Sigmoid colon (tissue), 7 donors: ENCODE measurements around the gene OR2V2. TPM values are rescaled to one million over a fixed set of nuclear protein-coding genes. Genes with fewer than 3 reads are reported as not detected.

Experiments
- DNase-seq: peaks from one replicate; pipeline ENCODE4 v3.0.0-alpha.2; 2019
- H3K27ac ChIP-seq, 4 donors: fragments of 200-600 bp; sonication (generic); one replicate each; pipeline ENCODE4 v1.5.1; 2016 to 2019; ENCODE audit warnings: mild to moderate bottlenecking in 1 of 4
- H3K27me3 ChIP-seq, 3 donors: fragments of 200-600 bp; sonication (generic); one replicate each; pipeline ENCODE4 v1.5.1; 2019; ENCODE audit warnings: mild to moderate bottlenecking in 1 of 3
- H3K36me3 ChIP-seq, 4 donors: fragments of 200-600 bp; sonication (generic); one replicate each; pipeline ENCODE4 v1.5.1; 2016 to 2019
- H3K4me1 ChIP-seq, 4 donors: fragments of 200-600 bp; sonication (generic); one replicate each; pipeline ENCODE4 v1.5.1; 2017 to 2019
- H3K4me3 ChIP-seq, 4 donors: fragments of 200-600 bp; sonication (generic); one replicate each; pipeline ENCODE4 v1.5.1; 2017 to 2019; ENCODE audit warnings: mild to moderate bottlenecking in 2 of 4, moderate library complexity in 1 of 4
- H3K9me3 ChIP-seq, 4 donors: fragments of 200-600 bp in 3 of 4; sonication (generic) in 3 of 4; one replicate each; pipeline versions ENCODE4 v1.5.1 to v1.6.1; 2013 to 2019
- EP300 ChIP-seq, 4 donors: sonication (generic); formaldehyde crosslinking; IDR thresholded peaks; one replicate each; pipeline ENCODE4 v1.6.1; 2017; ENCODE audit warnings: antibody characterized with exemption in 4 of 4
- POLR2A ChIP-seq, 2 donors: fragments of 450-650 bp; IDR thresholded peaks; one replicate each; pipeline ENCODE4 v1.6.1; 2016; ENCODE audit warnings: antibody characterized with exemption in 2 of 2, mild to moderate bottlenecking in 2 of 2, moderate library complexity in 2 of 2
- POLR2AphosphoS5 ChIP-seq, 4 donors: sonication (generic); formaldehyde crosslinking; IDR thresholded peaks; one replicate each; pipeline ENCODE4 v1.6.1; 2017; ENCODE audit warnings: antibody characterized with exemption in 4 of 4
- WGBS, 2 donors: extraction: QIAGEN DNeasy Blood & Tissue Kit; methylation state at CpG; one replicate each; pipeline ENCODE4 v1.1.7; 2013; 5-methylcytosine and 5-hydroxymethylcytosine counted together
- intact Hi-C: fragments of 100-400 bp; cut with DNase I; formaldehyde crosslinking; loops from one replicate; pipeline ENCODE4 v1.15.1; 2023
- polyA plus RNA-seq, 3 donors: library from polyadenylated mRNA; stranded (reverse); fragments of 200-250 nt; gene quantifications; one replicate each; pipeline ENCODE4 v1.2.3, GENCODE V29; 2013
- total RNA-seq, 4 donors: library from RNA; depleted of rRNA; stranded (reverse); fragments of >200 nt; gene quantifications; one replicate each; pipeline ENCODE4 v1.1.0, GENCODE V29; 2016
- TF ChIP-seq, protein P1 (sequence below), 4 experiments: fragments of 450-650 bp in 3 of 4; fragments of 200-600 bp in 1 of 4; IDR thresholded peaks; one replicate each; pipeline ENCODE4 v1.5.1; 2016 to 2019; ENCODE audit warnings: antibody characterized with exemption in 4 of 4, mild to moderate bottlenecking in 3 of 4, moderate library complexity in 2 of 4
- donor health status: healthy with polysubstance abuse.
- donor health status: Bipolar disorder and iron deficiency.
- donor health status: healthy.

The OR2V2 gene
- total and polyA plus RNA-seq, 7 donors, result not detected

DNA sequence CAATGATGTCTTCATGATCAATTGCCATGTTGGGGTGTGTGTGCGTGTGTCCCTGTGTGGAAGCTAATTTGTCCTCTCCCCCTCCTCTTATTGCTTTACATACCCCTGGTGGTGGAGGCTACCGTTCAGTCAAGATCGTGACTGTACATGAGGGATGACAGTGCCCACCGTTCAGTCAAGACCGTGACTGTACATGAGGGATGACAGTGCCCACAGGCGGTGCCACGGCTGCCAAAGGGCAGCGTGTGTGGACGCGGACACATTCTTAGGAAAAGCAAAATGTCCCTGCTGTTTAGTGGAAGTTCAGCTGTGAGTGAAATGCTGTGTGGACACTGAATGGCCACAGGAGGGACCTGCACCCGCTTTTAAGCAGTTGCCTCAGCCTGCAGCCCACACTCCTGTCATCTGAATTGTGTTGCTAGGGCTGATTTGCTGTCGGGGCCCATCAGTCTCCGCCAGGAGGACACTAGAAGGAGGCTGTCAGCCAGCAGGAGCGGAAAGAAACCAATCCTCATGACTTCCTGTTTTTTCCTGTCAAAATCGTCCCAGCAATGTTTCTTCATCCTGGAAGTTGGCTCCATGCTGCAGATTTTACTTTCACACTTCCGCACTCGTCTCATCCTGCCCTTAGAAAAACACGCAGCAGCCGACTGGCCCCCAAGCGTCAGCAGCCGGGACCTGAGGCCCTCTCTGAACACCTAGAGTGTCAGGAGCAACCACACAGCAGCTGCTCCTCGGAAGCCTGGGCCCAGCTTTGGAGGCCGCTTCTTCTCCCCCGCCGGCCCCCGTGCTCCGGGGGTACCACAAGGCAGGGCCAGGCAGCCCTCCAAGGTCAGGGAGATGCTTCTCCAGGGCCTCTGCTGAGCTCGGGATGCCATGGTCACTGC lies 25.5 kb upstream of the OR2V2 start:
- no peak overlapping the region for H3K4me3 ChIP-seq
- DNase-seq, result peak; percentile 69
- 61 to 74% methylated on average over 28 of the region's 28 CpGs for WGBS, 2 donors

DNA sequence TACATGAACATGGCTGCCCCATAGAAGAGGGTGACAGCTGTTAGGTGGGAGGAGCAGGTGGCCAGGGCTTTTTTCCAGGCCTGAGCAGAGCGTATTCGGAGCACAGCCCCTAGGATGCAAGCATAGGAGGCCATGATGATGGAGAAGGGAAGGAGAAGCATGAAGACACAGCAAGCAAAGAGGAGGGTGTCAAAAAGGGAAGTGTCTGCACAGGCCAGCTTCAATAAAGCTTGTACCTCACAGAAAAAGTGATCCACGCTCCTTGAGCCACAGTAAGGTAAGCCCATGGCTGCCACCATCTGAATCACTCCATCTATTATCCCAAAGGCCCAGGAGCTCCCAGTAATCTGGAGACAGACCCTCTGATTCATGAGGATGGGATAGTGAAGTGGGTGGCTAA lies 22.9 kb upstream of the OR2V2 start:
- 86% methylated on average over 3 of the region's 3 CpGs for WGBS, 2 donors
- H3K27ac ChIP-seq, result no peak overlapping the region
- no peaks in the 10 kb centered on the region for H3K4me1 ChIP-seq
- no peaks in the 10 kb centered on the region for H3K36me3 ChIP-seq
- no peaks in the 10 kb centered on the region for H3K9me3 ChIP-seq
- TF ChIP-seq POLR2AphosphoS5 (IDR thresholded peaks at IDR 0.05) (no peak), EP300 (IDR thresholded peaks at IDR 0.05) (no peak), POLR2A (IDR thresholded peaks at IDR 0.05) (no peak)
- TF ChIP-seq, protein P1, sequence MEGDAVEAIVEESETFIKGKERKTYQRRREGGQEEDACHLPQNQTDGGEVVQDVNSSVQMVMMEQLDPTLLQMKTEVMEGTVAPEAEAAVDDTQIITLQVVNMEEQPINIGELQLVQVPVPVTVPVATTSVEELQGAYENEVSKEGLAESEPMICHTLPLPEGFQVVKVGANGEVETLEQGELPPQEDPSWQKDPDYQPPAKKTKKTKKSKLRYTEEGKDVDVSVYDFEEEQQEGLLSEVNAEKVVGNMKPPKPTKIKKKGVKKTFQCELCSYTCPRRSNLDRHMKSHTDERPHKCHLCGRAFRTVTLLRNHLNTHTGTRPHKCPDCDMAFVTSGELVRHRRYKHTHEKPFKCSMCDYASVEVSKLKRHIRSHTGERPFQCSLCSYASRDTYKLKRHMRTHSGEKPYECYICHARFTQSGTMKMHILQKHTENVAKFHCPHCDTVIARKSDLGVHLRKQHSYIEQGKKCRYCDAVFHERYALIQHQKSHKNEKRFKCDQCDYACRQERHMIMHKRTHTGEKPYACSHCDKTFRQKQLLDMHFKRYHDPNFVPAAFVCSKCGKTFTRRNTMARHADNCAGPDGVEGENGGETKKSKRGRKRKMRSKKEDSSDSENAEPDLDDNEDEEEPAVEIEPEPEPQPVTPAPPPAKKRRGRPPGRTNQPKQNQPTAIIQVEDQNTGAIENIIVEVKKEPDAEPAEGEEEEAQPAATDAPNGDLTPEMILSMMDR (IDR thresholded peaks at IDR 0.05), result no peak
- H3K27me3 ChIP-seq, result peaks cover 0 to 77% (median 5%) of the 10 kb centered on the region in 3 donors
- peak; percentile 21 for DNase-seq
- no peak overlapping the region for H3K4me3 ChIP-seq
- intact Hi-C loops, result no loop called here

More for the DNA sequence above, 25.5 kb upstream of the OR2V2 start:
- Histone ChIP-seq H3K36me3 (no peaks in the 10 kb centered on the region), H3K9me3 (no peaks in the 10 kb centered on the region), H3K27ac (no peak overlapping the region), H3K4me1 (no peaks in the 10 kb centered on the region), H3K27me3 (peaks cover 5 to 78% (median 11%) of the 10 kb centered on the region in 3 donors)
- intact Hi-C loops, result no loop called here
- no peak for TF ChIP-seq POLR2A (IDR thresholded peaks at IDR 0.05)
- TF ChIP-seq EP300 (IDR thresholded peaks at IDR 0.05), result no peak
- no peak for TF ChIP-seq POLR2AphosphoS5 (IDR thresholded peaks at IDR 0.05)
- TF ChIP-seq, protein P1 (IDR thresholded peaks at IDR 0.05), result no peak

DNA sequence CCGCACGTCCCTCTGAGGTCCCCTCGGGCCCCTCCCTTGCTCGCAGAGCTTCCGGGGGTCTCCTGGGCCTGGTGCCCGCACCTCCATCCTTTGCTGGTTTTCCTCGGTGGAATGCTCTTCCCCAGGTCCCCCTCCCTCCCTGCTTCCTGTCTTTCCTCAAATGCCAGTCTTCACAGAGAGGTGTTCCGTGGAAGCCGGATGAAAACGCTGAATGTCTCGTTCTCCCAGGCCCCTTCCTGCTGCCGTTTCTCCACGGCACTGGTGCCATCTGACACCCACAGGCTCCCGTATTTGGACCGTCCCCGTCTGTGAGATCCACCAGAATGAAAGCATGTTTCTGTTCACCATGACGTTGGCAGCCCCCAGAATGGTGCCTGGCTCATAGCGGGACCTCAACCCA lies 20.5 kb upstream of the OR2V2 start:
- no peaks in the 10 kb centered on the region for H3K36me3 ChIP-seq
- H3K9me3 ChIP-seq, result no peaks in the 10 kb centered on the region
- H3K4me3 ChIP-seq, result no peak overlapping the region
- DNase-seq, result peak; percentile 25
- H3K4me1 ChIP-seq, result no peaks in the 10 kb centered on the region
- no peak overlapping the region for H3K27ac ChIP-seq
- peaks cover 0 to 74% (median 0%) of the 10 kb centered on the region in 3 donors for H3K27me3 ChIP-seq
- intact Hi-C loops, result no loop called here
- 73 to 74% methylated on average over 18 of the region's 18 CpGs for WGBS, 2 donors
- TF ChIP-seq EP300 (IDR thresholded peaks at IDR 0.05), result no peak
- TF ChIP-seq, protein P1 (IDR thresholded peaks at IDR 0.05), result no peak
- TF ChIP-seq POLR2A (IDR thresholded peaks at IDR 0.05), result no peak
- no peak for TF ChIP-seq POLR2AphosphoS5 (IDR thresholded peaks at IDR 0.05)

DNA sequence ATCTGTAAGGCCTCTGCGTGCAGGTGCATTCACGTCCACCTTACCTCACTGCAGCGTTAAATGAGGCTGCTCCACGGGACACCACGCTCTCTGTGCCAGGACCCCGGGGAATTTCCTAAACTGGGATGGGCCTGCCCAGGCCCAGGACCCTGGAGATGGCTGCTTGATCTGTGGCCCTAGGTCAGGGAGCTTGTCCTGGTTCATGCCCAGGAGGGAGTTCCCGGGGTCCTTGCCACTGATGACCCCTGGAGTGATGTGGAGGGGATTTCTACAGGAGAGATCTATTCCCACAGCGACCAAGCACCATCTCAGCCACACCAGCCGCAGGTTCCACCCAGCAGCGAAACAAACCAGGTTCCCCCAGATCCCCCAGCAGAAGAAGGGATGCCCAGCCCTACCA lies 19.9 kb upstream of the OR2V2 start:
- Histone ChIP-seq H3K36me3 (no peaks in the 10 kb centered on the region), H3K9me3 (no peaks in the 10 kb centered on the region), H3K27me3 (peaks cover 0 to 72% (median 0%) of the 10 kb centered on the region in 3 donors), H3K27ac (no peak overlapping the region), H3K4me1 (no peaks in the 10 kb centered on the region), H3K4me3 (no peak overlapping the region)
- peak; percentile 25 for DNase-seq
- intact Hi-C loops, result no loop called here
- 84 to 90% methylated on average over 10 of the region's 10 CpGs for WGBS, 2 donors
- TF ChIP-seq EP300 (IDR thresholded peaks at IDR 0.05), result no peak
- TF ChIP-seq POLR2AphosphoS5 (IDR thresholded peaks at IDR 0.05), result no peak
- TF ChIP-seq POLR2A (IDR thresholded peaks at IDR 0.05), result no peak
- TF ChIP-seq, protein P1 (IDR thresholded peaks at IDR 0.05), result no peak
